GM18505 (cell line): ENCODE results near the gene GABRP.
"Not testable (repeated sequence)": the region's sequence is repeated elsewhere in the genome, so short reads cannot be mapped to it uniquely, and the experiment has no call there.

Experiments used
- ATAC-seq: cut with Tn5 transposase; IDR thresholded peaks from one replicate; pipeline ENCODE4 v1.9.1; 2021; ENCODE audit not compliant: unreplicated experiment
- POLR2A ChIP-seq: IDR thresholded peaks from 4 replicates; pipeline ENCODE4 v1.6.1; 2011; ENCODE audit warnings: borderline replicate concordance; ENCODE audit not compliant: insufficient read depth, insufficient read length; ENCODE audit errors: extremely low read depth

Gene GABRP

DNA sequence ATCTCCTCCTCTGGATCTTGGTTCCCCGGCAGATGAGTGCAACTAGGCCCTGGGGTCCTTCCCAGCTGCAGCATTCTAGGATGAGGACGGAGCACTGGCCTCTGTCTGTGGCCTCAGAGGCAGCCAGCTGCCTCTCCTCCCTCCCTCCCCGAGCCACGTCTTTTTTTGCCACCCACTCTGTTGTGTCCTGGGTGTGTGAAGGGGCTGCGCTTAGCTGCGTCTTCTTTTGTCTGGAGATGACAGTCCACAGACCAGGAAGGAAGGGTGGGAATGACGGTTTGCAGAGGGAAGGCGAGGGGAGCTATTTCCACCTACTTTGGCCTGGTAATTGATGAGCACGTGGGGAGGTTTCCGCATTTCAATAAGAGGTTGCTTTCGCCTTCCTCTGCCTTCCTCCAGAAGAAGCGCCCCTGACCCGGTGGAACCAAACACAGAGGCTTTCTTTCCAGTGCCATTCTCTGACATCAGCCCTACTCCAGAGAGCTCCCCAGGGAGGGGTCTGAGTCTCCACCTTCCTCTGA, 34.5 kb upstream of the GABRP start:
- ATAC-seq, result no peak
- no peak for TF ChIP-seq POLR2A

DNA sequence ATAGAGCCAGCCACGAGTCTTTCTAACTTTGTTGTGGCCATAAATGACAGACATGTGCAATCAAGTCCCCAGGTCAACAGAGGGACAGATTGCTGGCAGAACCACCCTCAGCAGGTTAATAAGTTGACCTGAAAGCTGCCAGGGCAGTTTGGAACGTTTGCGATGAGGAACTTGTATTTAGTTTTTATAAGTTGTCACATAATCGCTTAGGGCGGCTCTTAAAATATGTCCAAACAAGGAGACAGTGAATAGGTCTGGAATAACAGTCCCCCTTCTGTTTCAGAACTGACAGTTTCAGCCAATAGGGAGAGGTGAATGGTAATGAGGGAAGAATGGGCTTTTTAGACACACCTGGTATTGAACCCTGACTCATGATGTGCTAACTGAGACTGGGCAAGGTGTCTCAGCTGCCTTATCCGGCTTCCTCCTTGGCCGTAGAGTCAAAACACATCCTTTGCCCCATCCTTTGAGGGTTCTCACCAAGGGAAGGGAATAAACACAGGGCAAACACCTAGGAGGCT, 33.6 kb upstream of the GABRP start:
- no peak for ATAC-seq
- TF ChIP-seq POLR2A, result no peak

GRCh38 chr5:170750791-170751190, 32.7 kb upstream of the GABRP start:
- no peak for TF ChIP-seq POLR2A
- no peak for ATAC-seq

DNA sequence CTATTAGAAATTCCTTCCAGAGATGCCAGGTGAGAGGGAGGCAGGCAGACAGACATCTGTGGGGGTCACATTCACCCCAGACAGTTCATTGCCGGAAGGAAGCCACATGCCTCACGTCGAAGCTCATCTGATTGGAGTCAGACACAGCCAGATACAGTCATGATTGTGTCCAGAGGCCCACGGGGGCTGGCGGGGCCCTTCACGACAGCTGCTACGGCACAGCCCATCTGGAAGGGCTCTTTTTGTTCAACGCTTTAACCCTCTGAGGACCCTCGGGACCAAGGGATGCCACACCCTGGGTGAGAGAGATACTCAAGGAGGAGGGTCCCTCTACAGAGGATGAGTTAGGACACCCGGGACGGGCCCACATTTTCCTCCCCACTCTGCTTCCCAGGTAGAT, 31.9 kb upstream of the GABRP start:
- no peak for TF ChIP-seq POLR2A
- ATAC-seq, result no peak

- ATAC-seq, result no peak
- no peak for TF ChIP-seq POLR2A
These were observed 31.0 kb upstream of the GABRP start for GRCh38 chr5:170752257-170753215.

DNA sequence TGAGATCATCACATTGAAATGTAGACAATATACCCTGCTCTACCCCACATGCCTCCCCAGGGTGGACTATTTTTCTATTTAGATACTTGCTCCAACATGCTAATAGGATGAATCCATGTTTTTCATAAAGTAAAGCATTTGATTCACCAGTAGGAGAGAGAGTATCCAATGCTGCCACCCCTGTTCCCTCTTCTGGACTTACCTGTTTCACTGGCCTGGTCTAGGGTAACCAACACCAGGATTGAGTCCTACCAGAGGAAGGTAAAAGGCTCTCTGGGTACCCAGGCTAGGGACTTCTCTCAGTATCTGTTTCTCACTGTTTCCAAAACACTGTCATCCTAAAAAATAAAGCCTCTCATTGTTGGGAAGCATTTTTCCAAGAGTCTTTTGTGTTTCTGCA, 30.2 kb upstream of the GABRP start:
- TF ChIP-seq POLR2A, result no peak
- no peak for ATAC-seq

DNA sequence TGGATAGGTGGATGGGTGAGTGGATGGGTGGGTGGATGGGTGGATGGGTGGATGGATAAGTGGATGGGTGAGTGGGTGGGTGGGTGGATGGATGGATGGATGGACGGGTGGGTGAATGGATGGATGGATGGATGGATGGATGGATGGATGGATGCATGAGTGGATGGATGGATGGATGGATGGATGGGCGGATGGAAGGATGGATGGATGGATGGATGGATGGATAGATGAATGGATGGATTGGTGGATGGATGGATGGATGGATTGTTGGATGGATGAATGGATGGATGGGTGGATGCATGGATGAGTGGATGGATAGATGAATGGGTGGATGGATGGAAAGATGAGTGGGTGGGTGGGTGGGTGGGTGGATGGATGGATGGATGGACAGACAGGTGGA, 29.0 kb upstream of the GABRP start:
- ATAC-seq, result not testable (repeated sequence)

GRCh38 chr5:170755679-170756456, 27.7 kb upstream of the GABRP start:
- TF ChIP-seq POLR2A, result no peak
- no peak for ATAC-seq

GRCh38 chr5:170756691-170757090, 26.8 kb upstream of the GABRP start:
- TF ChIP-seq POLR2A, result no peak
- ATAC-seq, result peak; percentile 7

DNA sequence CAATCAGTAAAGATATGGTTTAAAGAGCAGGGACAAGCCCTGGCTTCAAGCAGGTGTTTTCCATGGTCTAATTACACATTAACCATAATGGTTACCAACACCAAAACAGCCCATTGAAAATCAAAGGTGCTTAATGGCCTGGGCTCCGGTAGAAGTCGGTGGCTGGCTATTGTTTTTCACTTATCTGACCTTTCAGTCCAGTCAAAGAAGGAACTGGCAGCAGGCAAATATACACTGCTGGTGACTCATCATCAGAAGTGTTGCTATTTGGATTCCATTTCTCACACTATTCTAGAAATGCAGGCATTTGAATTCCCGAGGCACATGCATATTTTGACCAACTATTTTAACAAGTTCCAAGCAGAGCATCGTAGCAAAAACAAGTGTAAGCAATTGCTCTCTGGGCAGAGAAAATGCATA, 26.3 kb upstream of the GABRP start:
- ATAC-seq, result peak; percentile 76
- no peak for TF ChIP-seq POLR2A

DNA sequence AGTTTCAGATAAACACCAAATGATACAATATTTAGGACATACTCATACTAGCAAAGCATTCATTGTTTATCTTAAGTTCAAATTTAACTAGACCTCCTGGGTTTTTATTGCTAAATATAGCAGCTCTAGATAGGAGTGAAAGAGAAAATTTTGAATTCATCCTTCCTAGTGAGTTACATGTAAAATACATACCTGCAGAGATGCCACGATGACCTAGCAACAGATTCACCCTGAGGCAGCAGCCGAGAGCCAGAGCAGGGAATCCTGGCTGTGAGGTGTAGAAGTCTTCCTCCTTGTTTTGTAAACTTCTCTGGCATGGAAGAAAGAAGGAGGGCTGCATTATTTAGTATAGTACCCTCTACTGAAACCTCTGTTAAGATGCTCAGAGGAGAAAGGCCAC, 25.9 kb upstream of the GABRP start:
- ATAC-seq, result no peak

DNA sequence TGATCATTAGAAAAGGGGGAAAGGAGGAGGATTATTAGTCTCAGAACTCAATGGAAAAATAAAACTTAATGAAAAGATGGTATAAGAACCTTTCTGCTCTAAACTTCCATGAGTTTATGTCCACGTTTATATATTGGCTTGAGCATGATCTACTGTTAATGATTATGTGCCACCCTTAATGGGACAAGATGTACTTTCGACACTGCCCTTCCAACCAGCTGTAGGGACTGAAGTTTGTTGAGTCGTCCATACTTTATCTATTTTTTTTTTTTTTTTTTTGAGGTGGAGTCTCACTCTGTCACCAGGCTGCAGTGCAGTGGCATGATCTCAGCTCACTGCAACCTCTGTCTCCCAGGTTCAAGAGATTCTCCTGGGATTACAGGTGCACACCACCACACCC, 25.0 kb upstream of the GABRP start:
- TF ChIP-seq POLR2A, result no peak
- no peak for ATAC-seq

More for the DNA sequence above, 25.9 kb upstream of the GABRP start:
- TF ChIP-seq POLR2A, result no peak

DNA sequence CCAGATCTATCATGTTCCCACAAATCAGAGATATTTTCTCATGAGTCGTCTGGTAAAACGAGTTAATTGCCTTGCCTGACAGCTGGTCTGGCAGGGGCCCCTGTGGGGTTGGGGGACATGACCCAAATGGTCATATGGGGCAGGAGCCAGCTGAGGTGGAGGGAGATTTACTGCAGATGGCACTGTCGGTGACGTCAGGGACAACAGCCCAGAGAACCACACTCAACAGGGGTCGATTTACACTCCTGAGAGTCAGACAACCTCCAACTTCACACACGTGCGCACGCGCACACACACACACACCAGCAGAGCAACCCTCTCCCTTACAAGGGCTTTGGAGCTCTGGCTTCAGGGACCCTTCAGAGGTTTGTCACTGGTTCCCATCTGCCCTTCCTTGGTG, 23.4 kb upstream of the GABRP start:
- TF ChIP-seq POLR2A, result no peak
- ATAC-seq, result no peak
